ENCODE measurements around the gene PTPRM.

The PTPRM gene

DNA sequence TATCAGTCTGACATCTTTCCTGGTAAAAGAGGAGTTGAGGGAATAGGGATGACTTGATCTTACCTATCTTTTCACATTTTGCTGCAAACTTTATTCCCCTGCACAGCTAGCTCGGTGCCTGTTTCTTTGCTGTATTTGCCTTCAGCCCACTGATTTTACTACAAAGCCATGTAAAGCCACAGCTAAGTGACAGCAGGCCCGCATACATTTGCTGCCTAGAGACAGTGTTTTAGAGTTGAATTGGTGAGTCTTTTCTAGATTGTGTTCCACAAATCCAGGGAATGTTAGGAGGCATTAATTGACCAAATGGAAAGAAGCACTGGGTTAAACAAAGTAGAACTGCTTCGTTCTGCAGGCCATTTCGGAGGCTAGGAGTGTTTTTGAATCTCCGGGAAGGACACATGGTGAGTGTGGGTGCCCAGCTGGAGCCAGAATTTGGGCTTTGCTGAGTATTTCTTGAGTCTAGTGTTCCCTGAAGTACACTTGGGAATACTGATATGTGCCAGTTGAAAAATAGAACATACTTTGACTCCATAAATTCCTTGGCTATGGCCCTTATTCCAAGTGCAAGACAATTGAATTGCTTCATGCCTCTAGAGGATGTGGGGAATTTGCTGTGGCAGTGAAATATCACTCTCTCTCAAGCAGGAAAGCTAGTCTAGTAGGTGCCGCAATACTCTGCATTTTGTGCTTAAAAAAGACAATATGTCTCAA lies 329.8 kb downstream of the PTPRM start:
- no peaks in the 10 kb centered on the region for H3K4me1 ChIP-seq (ENCODE audit: control insufficient read depth, low read length)
- H3K79me2 ChIP-seq (ENCODE audit: control insufficient read depth, low read length): no peaks in the 10 kb centered on the region
- H3F3A ChIP-seq (ENCODE audit: control insufficient read depth, insufficient read depth): no peaks in the 10 kb centered on the region
- no peak overlapping the region for H3K27ac ChIP-seq (ENCODE audit: low read depth, low read length)
- H3K9me2 ChIP-seq (replicated peaks; ENCODE audit: control insufficient read depth, low read length): no peaks in the 10 kb centered on the region
- H3K27me3 ChIP-seq (ENCODE audit: control insufficient read depth, low read length): no peaks in the 10 kb centered on the region
- TF ChIP-seq, protein P1, sequence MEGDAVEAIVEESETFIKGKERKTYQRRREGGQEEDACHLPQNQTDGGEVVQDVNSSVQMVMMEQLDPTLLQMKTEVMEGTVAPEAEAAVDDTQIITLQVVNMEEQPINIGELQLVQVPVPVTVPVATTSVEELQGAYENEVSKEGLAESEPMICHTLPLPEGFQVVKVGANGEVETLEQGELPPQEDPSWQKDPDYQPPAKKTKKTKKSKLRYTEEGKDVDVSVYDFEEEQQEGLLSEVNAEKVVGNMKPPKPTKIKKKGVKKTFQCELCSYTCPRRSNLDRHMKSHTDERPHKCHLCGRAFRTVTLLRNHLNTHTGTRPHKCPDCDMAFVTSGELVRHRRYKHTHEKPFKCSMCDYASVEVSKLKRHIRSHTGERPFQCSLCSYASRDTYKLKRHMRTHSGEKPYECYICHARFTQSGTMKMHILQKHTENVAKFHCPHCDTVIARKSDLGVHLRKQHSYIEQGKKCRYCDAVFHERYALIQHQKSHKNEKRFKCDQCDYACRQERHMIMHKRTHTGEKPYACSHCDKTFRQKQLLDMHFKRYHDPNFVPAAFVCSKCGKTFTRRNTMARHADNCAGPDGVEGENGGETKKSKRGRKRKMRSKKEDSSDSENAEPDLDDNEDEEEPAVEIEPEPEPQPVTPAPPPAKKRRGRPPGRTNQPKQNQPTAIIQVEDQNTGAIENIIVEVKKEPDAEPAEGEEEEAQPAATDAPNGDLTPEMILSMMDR (IDR thresholded peaks at IDR 0.05; ENCODE audit: low read depth, low read length, poor library complexity, severe bottlenecking): no peak
- no peak for TF ChIP-seq EZH2phosphoT487 (IDR thresholded peaks at IDR 0.05; ENCODE audit: borderline replicate concordance, low read length)
- no peaks in the 10 kb centered on the region for H3K36me3 ChIP-seq (ENCODE audit: control insufficient read depth, low read length)
- H3K4me2 ChIP-seq (ENCODE audit: low read length): no peak overlapping the region
- H3K9me3 ChIP-seq (ENCODE audit: control insufficient read depth, insufficient read depth, low read length): no peaks in the 10 kb centered on the region
- H3K4me3 ChIP-seq (ENCODE audit: low read length): no peak overlapping the region
- no peaks in the 10 kb centered on the region for H4K20me1 ChIP-seq (ENCODE audit: control insufficient read depth, insufficient read depth, low read depth, low read length)

DNA sequence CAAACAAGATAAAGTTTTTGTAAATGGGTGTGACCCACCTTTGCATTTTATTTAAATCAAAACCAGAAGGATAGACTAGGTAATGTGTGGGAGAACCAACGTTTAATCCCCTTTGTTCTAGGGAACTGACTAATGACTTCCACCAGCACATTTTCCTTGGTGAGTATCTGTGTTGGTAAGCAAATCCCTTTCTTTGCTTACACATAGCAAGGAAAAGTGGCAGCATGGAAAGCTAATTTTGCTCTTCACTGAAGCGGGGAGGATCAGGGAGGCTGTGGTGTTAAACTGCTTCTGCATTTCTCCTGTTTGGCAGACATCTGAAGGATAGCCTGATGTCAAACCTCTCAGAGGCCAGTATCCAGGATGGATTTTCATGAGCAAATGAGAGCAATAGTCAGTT lies 331.1 kb downstream of the PTPRM start:
- Histone ChIP-seq H3K9me3 (ENCODE audit: control insufficient read depth, insufficient read depth, low read length) (no peaks in the 10 kb centered on the region), H4K20me1 (ENCODE audit: control insufficient read depth, insufficient read depth, low read depth, low read length) (no peaks in the 10 kb centered on the region), H3K36me3 (ENCODE audit: control insufficient read depth, low read length) (no peaks in the 10 kb centered on the region), H3K27me3 (ENCODE audit: control insufficient read depth, low read length) (no peaks in the 10 kb centered on the region), H3K79me2 (ENCODE audit: control insufficient read depth, low read length) (no peaks in the 10 kb centered on the region), H3F3A (ENCODE audit: control insufficient read depth, insufficient read depth) (no peaks in the 10 kb centered on the region), H3K9me2 (replicated peaks; ENCODE audit: control insufficient read depth, low read length) (no peaks in the 10 kb centered on the region), H3K27ac (ENCODE audit: low read depth, low read length) (no peak overlapping the region), H3K4me3 (ENCODE audit: low read length) (no peak overlapping the region), H3K4me2 (ENCODE audit: low read length) (no peak overlapping the region), H3K4me1 (ENCODE audit: control insufficient read depth, low read length) (no peaks in the 10 kb centered on the region)
- no peak for TF ChIP-seq EZH2phosphoT487 (IDR thresholded peaks at IDR 0.05; ENCODE audit: borderline replicate concordance, low read length)
- TF ChIP-seq, protein P1 (IDR thresholded peaks at IDR 0.05; ENCODE audit: low read depth, low read length, poor library complexity, severe bottlenecking): no peak

- no peaks in the 10 kb centered on the region for H3K36me3 ChIP-seq (ENCODE audit: control insufficient read depth, low read length)
- no peaks in the 10 kb centered on the region for H3K27me3 ChIP-seq (ENCODE audit: control insufficient read depth, low read length)
- no peaks in the 10 kb centered on the region for H3K9me3 ChIP-seq (ENCODE audit: control insufficient read depth, insufficient read depth, low read length)
- no peaks in the 10 kb centered on the region for H3F3A ChIP-seq (ENCODE audit: control insufficient read depth, insufficient read depth)
- no peak overlapping the region for H3K27ac ChIP-seq (ENCODE audit: low read depth, low read length)
- H3K9me2 ChIP-seq (replicated peaks; ENCODE audit: control insufficient read depth, low read length): no peaks in the 10 kb centered on the region
- no peak overlapping the region for H3K4me2 ChIP-seq (ENCODE audit: low read length)
- no peaks in the 10 kb centered on the region for H4K20me1 ChIP-seq (ENCODE audit: control insufficient read depth, insufficient read depth, low read depth, low read length)
- H3K4me1 ChIP-seq (ENCODE audit: control insufficient read depth, low read length): no peaks in the 10 kb centered on the region
- H3K79me2 ChIP-seq (ENCODE audit: control insufficient read depth, low read length): no peaks in the 10 kb centered on the region
- TF ChIP-seq, protein P1 (IDR thresholded peaks at IDR 0.05; ENCODE audit: low read depth, low read length, poor library complexity, severe bottlenecking): no peak
- TF ChIP-seq EZH2phosphoT487 (IDR thresholded peaks at IDR 0.05; ENCODE audit: borderline replicate concordance, low read length): no peak
- H3K4me3 ChIP-seq (ENCODE audit: low read length): no peak overlapping the region
Measured at GRCh38 chr18:7899078-7899477, 332.0 kb downstream of the PTPRM start.
